Ureter (tissue), 1 donor: ENCODE measurements around the gene YWHAE. TPM values are rescaled to one million over a fixed set of nuclear protein-coding genes. Genes with fewer than 3 reads are reported as not detected.
"Not testable (repeated sequence)": the region's sequence is repeated elsewhere in the genome, so short reads cannot be mapped to it uniquely, and the experiment has no call there.

ENCODE experiments used
- DNase-seq: peaks from one replicate; pipeline ENCODE4 v3.0.0-alpha.2; 2020; ENCODE audit warnings: low spot score
- total RNA-seq: library from RNA; stranded (reverse); gene quantifications from one replicate; pipeline ENCODE4 v1.2.4, GENCODE V29; 2023
- donor health status: DM: yes; HTN: yes; CAD: no.

YWHAE gene
- total RNA-seq, 1 donor from 2014 or later: 492 TPM

GRCh38 chr17:1329745-1330343, 70.2 kb downstream of the YWHAE start:
- DNase-seq: no peak

GRCh38 chr17:1328437-1328836, 71.6 kb downstream of the YWHAE start:
- no peak for DNase-seq

- DNase-seq: no peak
Measured at GRCh38 chr17:1325766-1326165, 74.3 kb downstream of the YWHAE start.

GRCh38 chr17:1324201-1324771, 75.7 kb downstream of the YWHAE start:
- DNase-seq: no peak

- DNase-seq: no peak
Measured at GRCh38 chr17:1323336-1323735, 76.7 kb downstream of the YWHAE start.

- no peak for DNase-seq
Measured at GRCh38 chr17:1322480-1322879, 77.5 kb downstream of the YWHAE start.

- no peak for DNase-seq
Measured at GRCh38 chr17:1322014-1322428, 78.0 kb downstream of the YWHAE start.

- no peak for DNase-seq
Measured at GRCh38 chr17:1315891-1316403, 84.1 kb downstream of the YWHAE start.

GRCh38 chr17:1315409-1315808, 84.6 kb downstream of the YWHAE start:
- DNase-seq: no peak

GRCh38 chr17:1313270-1314005, 86.6 kb downstream of the YWHAE start:
- DNase-seq: no peak

- no peak for DNase-seq
Measured at GRCh38 chr17:1312261-1312870, 87.7 kb downstream of the YWHAE start.

GRCh38 chr17:1307829-1308228, 92.2 kb downstream of the YWHAE start:
- DNase-seq: not testable (repeated sequence)

GRCh38 chr17:1304962-1305563, 95.0 kb downstream of the YWHAE start:
- DNase-seq: no peak

GRCh38 chr17:1304522-1304921, 95.5 kb downstream of the YWHAE start:
- no peak for DNase-seq

GRCh38 chr17:1302761-1303160, 97.3 kb downstream of the YWHAE start:
- DNase-seq: no peak

GRCh38 chr17:1301546-1301945, 98.5 kb downstream of the YWHAE start:
- no peak for DNase-seq

GRCh38 chr17:1300371-1300905, 99.6 kb downstream of the YWHAE start:
- no peak for DNase-seq

GRCh38 chr17:1299552-1300370, 100.3 kb downstream of the YWHAE start:
- no peak for DNase-seq

GRCh38 chr17:1298606-1299005, 101.4 kb downstream of the YWHAE start:
- DNase-seq: no peak
